ENCODE measurements around the gene PPP1R12B. TPM values are rescaled to one million over a fixed set of nuclear protein-coding genes. Genes with fewer than 3 reads are reported as not detected.
"Not testable (repeated sequence)": the region's sequence is repeated elsewhere in the genome, so short reads cannot be mapped to it uniquely, and the experiment has no call there.

The PPP1R12B gene
- total RNA-seq, 4 donors from 2014 or later: 197 to 386 (median 303) TPM

- intact Hi-C loops (cut with DNase I; ENCODE audit: low total_unique reads); H3K27me3 ChIP-seq; DNase-seq; H3K36me3 ChIP-seq; H3K9me3 ChIP-seq; H3K4me3 ChIP-seq: not testable (repeated sequence)
- peak in 3 of 4 experiments; percentile 14 to 31 (median 24) for TF ChIP-seq CTCF (IDR thresholded peaks at IDR 0.05)
- Histone ChIP-seq H3K4me1 (peaks cover 0 to 22% of the 10 kb centered on the region in 2 donors), H3K27ac (peak overlapping the region; percentile 69 to 70)
These were observed 266.1 kb downstream of the PPP1R12B start for GRCh38 chr1:202614363-202615207.

GRCh38 chr1:202615208-202615500 lies 266.7 kb downstream of the PPP1R12B start:
- peak overlapping the region; percentile 69 to 70 for H3K27ac ChIP-seq
- H3K9me3 ChIP-seq; DNase-seq; H3K4me3 ChIP-seq; H3K27me3 ChIP-seq; intact Hi-C loops (cut with DNase I; ENCODE audit: low total_unique reads); H3K36me3 ChIP-seq: not testable (repeated sequence)
- H3K4me1 ChIP-seq: peaks cover 0 to 22% of the 10 kb centered on the region in 2 donors

- Histone ChIP-seq H3K9me3 (no peaks in the 10 kb centered on the region), H3K36me3 (no peaks in the 10 kb centered on the region), H3K4me3 (no peak overlapping the region), H3K4me1 (peaks cover 0 to 22% of the 10 kb centered on the region in 2 donors), H3K27ac (peak overlapping the region; percentile 69 to 70), H3K27me3 (no peaks in the 10 kb centered on the region)
- TF ChIP-seq POLR2A (IDR thresholded peaks at IDR 0.05) (no peak), CTCF (IDR thresholded peaks at IDR 0.05) (no peak)
- DNase-seq: no peak
- intact Hi-C loops (cut with DNase I; ENCODE audit: low total_unique reads): no loop called here
These were observed 267.2 kb downstream of the PPP1R12B start for GRCh38 chr1:202615501-202616354.

GRCh38 chr1:202616355-202616915 lies 267.9 kb downstream of the PPP1R12B start:
- peaks cover 0 to 22% of the 10 kb centered on the region in 2 donors for H3K4me1 ChIP-seq
- no peaks in the 10 kb centered on the region for H3K9me3 ChIP-seq
- H3K27me3 ChIP-seq: no peaks in the 10 kb centered on the region
- no peaks in the 10 kb centered on the region for H3K36me3 ChIP-seq
- TF ChIP-seq CTCF (IDR thresholded peaks at IDR 0.05) (no peak), POLR2A (IDR thresholded peaks at IDR 0.05) (no peak)
- DNase-seq: no peak
- intact Hi-C loops (cut with DNase I; ENCODE audit: low total_unique reads): no loop called here
- peak overlapping the region in 1 of 2 donors; percentile 70 for H3K27ac ChIP-seq
- no peak overlapping the region for H3K4me3 ChIP-seq

- H3K9me3 ChIP-seq; H3K36me3 ChIP-seq; H3K4me3 ChIP-seq; H3K27me3 ChIP-seq; intact Hi-C loops (cut with DNase I; ENCODE audit: low total_unique reads): not testable (repeated sequence)
- H3K4me1 ChIP-seq: peaks cover 0 to 29% of the 10 kb centered on the region in 2 donors
- DNase-seq: peak; percentile 64 to 70
- H3K27ac ChIP-seq: peak overlapping the region; percentile 14 to 36
These were observed 270.5 kb downstream of the PPP1R12B start for GRCh38 chr1:202619012-202619411.

GRCh38 chr1:202619505-202619904 lies 271.0 kb downstream of the PPP1R12B start:
- no peaks in the 10 kb centered on the region for H3K27me3 ChIP-seq
- intact Hi-C loops (cut with DNase I; ENCODE audit: low total_unique reads): no loop called here
- H3K4me1 ChIP-seq: peaks cover 0 to 29% of the 10 kb centered on the region in 2 donors
- no peak for TF ChIP-seq CTCF (IDR thresholded peaks at IDR 0.05)
- no peak for TF ChIP-seq POLR2A (IDR thresholded peaks at IDR 0.05)
- H3K9me3 ChIP-seq: no peaks in the 10 kb centered on the region
- DNase-seq: no peak
- peak overlapping the region; percentile 14 to 36 for H3K27ac ChIP-seq
- H3K4me3 ChIP-seq: no peak overlapping the region
- no peaks in the 10 kb centered on the region for H3K36me3 ChIP-seq

GRCh38 chr1:202620036-202620435 lies 271.5 kb downstream of the PPP1R12B start:
- H3K9me3 ChIP-seq; H3K27ac ChIP-seq; H3K4me3 ChIP-seq; H3K36me3 ChIP-seq; H3K27me3 ChIP-seq; DNase-seq; intact Hi-C loops (cut with DNase I; ENCODE audit: low total_unique reads): not testable (repeated sequence)
- peaks cover 0 to 29% of the 10 kb centered on the region in 2 donors for H3K4me1 ChIP-seq

Measured in uterus (tissue), 4 donors.